Activated CD4-positive, alpha-beta T cell treated with anti-CD3 and anti-CD28 coated beads for 1 hour (primary cell): Measurements from ENCODE around the gene ZBTB16.

Experiments used
- DNase-seq: peaks from one replicate; pipeline ENCODE4 v3.0.0-alpha.2; 2020

Gene ZBTB16

GRCh38 chr11:114068327-114068726 lies 8.8 kb downstream of the ZBTB16 start:
- DNase-seq: no peak

GRCh38 chr11:114070464-114071139 lies 11.1 kb downstream of the ZBTB16 start:
- DNase-seq: no peak

GRCh38 chr11:114073007-114073827 lies 13.7 kb downstream of the ZBTB16 start:
- DNase-seq: no peak

- no peak for DNase-seq
These were observed 14.4 kb downstream of the ZBTB16 start for GRCh38 chr11:114073828-114074381.

- DNase-seq: no peak
These were observed 15.2 kb downstream of the ZBTB16 start for GRCh38 chr11:114074546-114075343.

GRCh38 chr11:114075344-114075610 lies 15.8 kb downstream of the ZBTB16 start:
- no peak for DNase-seq

GRCh38 chr11:114075891-114076441 lies 16.5 kb downstream of the ZBTB16 start:
- no peak for DNase-seq

GRCh38 chr11:114076921-114077331 lies 17.4 kb downstream of the ZBTB16 start:
- no peak for DNase-seq

GRCh38 chr11:114077482-114078305 lies 18.2 kb downstream of the ZBTB16 start:
- no peak for DNase-seq

GRCh38 chr11:114078423-114078822 lies 18.9 kb downstream of the ZBTB16 start:
- no peak for DNase-seq

GRCh38 chr11:114079511-114080065 lies 20.1 kb downstream of the ZBTB16 start:
- no peak for DNase-seq

- no peak for DNase-seq
These were observed 20.7 kb downstream of the ZBTB16 start for GRCh38 chr11:114080219-114080618.

GRCh38 chr11:114080769-114081168 lies 21.3 kb downstream of the ZBTB16 start:
- DNase-seq: no peak

GRCh38 chr11:114081641-114082414 lies 22.3 kb downstream of the ZBTB16 start:
- DNase-seq: no peak

GRCh38 chr11:114082415-114082748 lies 22.9 kb downstream of the ZBTB16 start:
- no peak for DNase-seq

GRCh38 chr11:114082767-114083181 lies 23.3 kb downstream of the ZBTB16 start:
- no peak for DNase-seq

- DNase-seq: no peak
These were observed 24.1 kb downstream of the ZBTB16 start for GRCh38 chr11:114083391-114084252.

GRCh38 chr11:114084414-114084813 lies 24.9 kb downstream of the ZBTB16 start:
- no peak for DNase-seq

GRCh38 chr11:114085965-114086793 lies 26.7 kb downstream of the ZBTB16 start:
- no peak for DNase-seq
